Activated gamma-delta T cell treated with anti-CD3 and anti-CD28 coated beads, Interleukin-2, amount 50 U/mL, for 16 hours (primary cell): ENCODE data around the gene SLC35F5.
"Not testable (repeated sequence)": the region's sequence is repeated elsewhere in the genome, so short reads cannot be mapped to it uniquely, and the experiment has no call there.

ENCODE experiments used
- DNase-seq: peaks from one replicate; pipeline ENCODE4 v3.0.0-alpha.2; 2020; ENCODE audit warnings: low read depth

Gene SLC35F5

DNA sequence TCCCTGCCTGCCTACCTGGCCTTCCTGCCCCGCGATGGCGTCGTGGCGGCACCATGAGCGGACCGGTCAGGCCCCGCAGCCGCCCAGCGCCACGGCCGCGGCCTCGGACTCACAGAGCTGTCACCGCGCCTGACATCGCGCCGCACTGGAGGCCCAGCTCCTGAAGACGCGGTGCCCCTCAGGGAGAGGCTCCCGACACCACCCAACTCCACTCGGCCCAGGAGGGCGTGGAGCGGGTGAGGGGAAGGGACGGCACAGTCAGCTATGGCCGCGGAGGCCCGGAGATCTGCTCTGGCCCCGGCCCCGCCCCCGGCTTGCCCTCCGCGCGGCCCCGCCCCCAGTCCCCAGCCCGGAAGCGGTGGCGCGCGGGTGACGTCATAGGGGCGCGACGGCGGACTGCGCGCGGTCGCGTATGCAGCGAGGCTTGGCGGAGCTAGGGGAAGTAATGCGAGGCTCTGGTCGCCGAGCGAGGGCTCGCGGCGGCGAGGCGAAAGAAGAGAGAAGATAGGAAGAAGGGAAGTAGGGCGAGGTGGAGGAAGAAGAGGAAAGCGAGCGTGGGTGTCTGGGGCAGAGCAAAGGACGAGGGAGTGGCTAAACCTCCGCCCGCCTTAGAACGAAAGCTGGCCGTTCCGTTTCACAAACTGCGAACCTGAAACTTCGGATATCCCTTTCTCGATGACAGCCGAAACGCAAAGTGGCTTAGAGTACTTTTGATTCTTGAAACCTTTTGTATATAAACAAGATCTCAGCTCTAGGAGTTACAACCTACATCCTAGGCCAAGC lies at the start of gene SLC35F5:
Gene SLC35F5 (minus strand): TSS at position 288 of the 783 bp plus-strand sequence. CDS start 233 bp downstream, at position 55.
- DNase-seq, result peak; percentile 87

GRCh38 chr2:113799375-113799774 lies 42.9 kb upstream of the SLC35F5 start:
- DNase-seq, result no peak

GRCh38 chr2:113797237-113797636 lies 40.8 kb upstream of the SLC35F5 start:
- no peak for DNase-seq

DNA sequence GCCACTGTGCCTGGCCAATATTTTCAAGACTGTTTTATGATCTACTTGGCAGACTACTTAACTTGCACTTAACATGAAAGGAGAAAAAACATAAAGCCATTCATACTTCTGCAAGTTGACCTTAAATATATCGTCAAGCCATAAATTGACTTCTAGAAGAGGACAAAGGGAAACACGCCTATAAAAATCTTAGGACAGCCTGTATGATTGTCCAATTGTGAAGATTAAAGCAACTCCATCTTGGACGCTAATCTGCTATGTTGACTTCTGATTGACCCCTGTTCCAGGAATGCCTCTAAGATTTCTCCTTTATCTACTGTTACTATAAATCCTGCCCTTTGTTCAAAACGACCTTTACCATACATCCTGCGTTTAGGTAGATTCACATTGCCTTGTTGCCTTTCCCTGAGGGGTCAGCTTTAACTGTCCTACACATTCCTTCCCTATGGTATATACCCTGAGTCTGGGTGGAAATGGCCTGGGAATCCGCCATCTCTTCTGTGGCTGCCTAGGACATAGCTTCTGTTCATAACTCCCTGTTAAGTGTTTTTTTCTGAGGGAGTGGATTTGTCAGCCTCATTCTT lies 40.2 kb upstream of the SLC35F5 start:
- DNase-seq, result no peak

DNA sequence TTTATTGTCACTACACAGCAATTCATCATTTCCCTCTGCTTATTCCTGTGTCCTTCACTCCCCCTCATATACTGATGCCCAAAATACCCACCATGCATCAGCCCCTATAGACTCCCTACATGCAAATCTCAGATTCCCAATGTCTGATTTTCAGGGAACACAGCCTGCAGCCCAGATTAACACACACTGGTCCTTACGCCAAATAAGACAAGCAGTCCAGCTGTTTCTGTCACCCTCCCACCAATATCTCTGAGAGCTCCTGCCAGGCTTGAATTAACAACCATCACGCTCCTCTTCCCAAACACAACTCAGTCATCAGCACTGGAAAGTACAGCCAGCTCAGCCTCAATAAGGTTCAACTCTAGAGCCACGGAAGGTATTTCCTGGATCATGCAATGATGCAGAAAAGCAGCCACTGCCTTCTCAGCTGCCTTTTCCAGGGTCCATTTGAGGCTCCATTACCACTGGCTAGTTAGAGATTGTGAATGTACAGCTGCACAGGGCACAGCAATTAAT lies 39.0 kb upstream of the SLC35F5 start:
- DNase-seq, result no peak

GRCh38 chr2:113791697-113792590 lies 35.5 kb upstream of the SLC35F5 start:
- DNase-seq, result no peak

DNA sequence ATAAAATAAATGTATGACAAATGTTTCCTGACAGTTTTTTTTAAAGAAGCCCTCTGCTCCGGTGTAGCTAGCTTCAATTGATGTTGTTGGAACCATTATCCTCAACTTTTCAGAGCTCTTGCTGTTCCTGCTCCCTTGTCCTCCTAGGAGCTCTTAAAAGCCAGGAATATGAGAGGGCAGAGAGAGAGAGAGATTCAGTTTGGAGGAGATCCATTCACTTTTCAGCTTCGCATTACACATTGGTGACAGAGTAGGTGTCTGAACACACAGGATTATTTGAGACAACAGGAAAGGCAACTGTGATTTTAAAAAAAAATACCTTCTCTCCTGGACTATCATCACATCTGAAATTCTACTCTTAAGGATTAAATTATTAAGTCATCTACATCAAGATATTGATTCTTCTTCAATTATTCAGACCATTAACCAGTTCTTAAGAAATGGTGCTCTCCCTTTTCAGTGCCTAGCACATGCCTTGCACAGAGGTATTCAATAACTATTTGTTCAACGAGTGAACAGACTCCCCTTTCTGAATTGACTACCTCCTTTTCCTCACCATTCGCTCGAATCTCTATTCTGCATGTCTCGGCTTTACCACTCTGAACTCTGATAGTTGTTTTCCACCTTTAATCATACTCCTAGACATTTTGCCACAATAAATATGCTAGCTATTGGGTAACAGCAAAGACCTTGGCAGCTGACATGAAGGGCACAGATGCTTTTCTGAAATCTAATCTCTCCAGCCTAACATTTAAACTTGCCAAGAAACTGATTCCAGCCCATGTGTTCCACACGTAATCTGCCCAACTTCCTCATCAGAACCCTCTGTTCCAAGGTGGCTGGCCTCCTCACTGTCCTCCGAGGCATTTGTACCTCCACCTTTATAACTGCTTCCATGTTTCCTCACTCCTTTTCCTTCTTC lies 28.6 kb upstream of the SLC35F5 start:
- DNase-seq, result no peak

GRCh38 chr2:113780472-113780871 lies 24.0 kb upstream of the SLC35F5 start:
- no peak for DNase-seq

- no peak for DNase-seq
Observed at GRCh38 chr2:113777371-113777770, 20.9 kb upstream of the SLC35F5 start.

GRCh38 chr2:113776949-113777348 lies 20.5 kb upstream of the SLC35F5 start:
- DNase-seq, result no peak

DNA sequence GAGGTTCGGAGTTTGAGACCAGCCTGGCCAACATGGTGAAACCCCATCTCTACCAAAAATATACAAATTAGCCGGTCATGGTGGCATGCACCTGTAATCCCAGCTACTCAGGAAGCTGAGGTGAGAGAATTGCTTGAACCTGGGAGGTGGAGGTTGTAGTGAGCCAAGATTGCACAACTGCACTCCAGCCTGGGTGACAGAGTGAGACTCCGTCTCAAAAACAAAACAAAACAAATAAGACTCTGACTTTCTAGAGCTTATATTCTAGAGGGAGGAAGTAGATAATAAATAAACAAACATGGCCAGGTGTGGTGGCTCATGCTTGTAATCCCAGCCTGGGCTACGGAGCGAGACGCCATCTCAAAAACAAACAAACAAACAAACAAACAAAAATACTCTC lies 18.2 kb upstream of the SLC35F5 start:
- DNase-seq, result not testable (repeated sequence)

DNA sequence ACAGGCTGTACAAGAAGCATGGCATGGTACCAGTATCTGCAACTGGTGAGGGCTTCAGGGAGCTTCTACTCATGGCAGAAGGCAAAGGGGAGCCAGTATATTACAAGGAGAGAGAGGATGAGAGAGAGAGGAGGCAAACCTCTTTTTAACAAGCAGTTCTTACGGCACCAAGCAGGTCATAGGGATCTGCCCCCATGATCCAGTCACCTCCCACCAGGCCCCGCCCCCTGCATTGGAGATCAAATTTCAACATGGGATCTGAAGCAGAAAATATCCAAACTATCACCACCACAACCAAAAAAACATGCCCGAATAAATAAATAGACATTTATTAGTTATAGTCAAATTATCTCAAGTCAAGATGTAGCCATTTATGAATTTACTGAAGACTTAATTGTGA lies 14.5 kb upstream of the SLC35F5 start:
- DNase-seq, result no peak

DNA sequence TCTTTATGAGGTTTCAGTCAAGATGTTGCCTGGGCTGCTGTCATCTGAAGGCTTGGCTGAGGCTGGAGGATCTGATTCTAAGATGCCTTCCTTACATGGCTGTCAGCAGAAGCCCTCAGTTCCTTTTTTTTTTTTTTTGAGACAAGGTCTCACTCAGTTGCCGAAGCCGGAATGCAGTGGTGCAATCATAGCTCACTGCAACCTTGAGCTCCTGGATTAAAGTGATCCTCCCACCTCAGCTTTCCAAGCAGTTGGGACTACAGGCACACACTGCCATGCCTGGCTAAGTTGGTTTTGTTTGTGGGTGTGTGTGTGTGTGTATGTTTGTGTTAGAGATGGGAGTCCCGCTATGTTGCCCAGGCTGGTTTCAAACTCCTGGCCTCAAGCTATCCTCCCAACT lies 13.1 kb upstream of the SLC35F5 start:
- no peak for DNase-seq

DNA sequence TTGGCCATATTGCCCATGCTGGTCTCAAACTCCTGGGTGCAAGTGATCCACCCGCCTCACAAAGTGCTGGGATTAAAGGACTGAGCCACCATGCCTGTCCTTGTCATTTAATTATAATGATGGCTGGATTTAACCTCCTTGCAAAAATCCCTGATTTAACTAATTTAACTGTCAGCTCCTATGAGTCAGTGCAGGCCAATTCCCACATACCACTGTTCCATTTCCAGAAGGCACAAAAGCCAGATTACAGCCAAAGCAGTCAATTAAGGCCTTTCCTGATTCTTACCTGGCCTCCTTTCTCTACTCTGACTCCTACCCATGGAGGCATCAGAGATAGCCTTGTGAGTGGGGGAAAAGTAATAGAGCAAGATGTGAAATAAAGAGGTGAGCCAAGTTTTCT lies 12.3 kb upstream of the SLC35F5 start:
- no peak for DNase-seq

- DNase-seq, result no peak
Observed at GRCh38 chr2:113767811-113768460, 11.5 kb upstream of the SLC35F5 start.

DNA sequence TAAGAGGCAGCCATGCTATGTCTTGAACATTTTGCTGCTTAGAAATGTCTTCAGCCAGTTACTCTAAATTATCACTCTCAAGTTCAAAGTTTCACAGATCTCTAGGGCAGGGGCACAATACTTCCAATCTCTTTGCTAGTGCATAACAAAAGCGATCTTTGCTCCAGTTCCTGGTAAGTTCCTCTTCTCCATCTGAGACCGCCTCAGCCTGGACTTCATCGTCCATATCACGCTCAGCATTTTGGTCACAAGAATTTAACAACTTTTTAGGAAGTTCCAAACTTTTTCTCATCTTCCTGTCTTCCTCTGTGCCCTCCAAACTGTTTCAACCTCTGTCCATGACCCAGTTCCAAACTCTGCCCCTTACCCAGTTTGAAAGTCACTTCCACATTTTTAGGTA lies 8.8 kb upstream of the SLC35F5 start:
- DNase-seq, result no peak

GRCh38 chr2:113762377-113763118 lies 6.1 kb upstream of the SLC35F5 start:
- DNase-seq, result no peak

GRCh38 chr2:113760400-113760799 lies 4.0 kb upstream of the SLC35F5 start:
- no peak for DNase-seq

DNA sequence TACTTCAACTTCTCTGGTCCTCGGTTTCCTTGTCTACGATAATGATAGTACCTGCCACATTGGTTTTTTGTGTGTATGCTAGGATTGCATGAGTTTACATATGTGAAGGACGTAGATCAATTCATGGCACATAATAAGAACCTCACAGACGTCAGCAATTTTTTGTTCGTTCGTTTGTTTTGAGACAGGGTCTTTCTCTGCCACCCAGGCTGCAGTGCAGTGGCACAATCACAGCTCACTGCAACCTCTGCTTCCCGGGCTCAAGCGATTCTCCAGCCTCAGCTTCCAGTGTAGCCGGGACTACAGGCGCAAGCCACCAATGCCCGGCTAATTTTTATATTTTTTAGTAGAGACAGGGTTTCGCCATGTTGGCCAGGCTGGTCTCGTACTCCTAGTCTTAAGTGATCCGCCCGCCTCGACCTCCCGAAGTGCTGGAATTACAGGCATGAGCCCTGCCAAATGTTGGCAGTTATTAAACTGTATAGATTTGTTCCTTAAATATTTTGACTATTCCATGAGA lies 756 bp upstream of the SLC35F5 start:
- no peak for DNase-seq

GRCh38 chr2:113755835-113756354 lies 547 bp downstream of the SLC35F5 start:
- no peak for DNase-seq
